AG10803 (cell line): ENCODE results near the gene RAPGEF5.

Experiments used
- DNase-seq: peaks from one replicate; pipeline ENCODE4 v3.0.0; 2010; ENCODE audit warnings: low read depth
- H3K4me3 ChIP-seq: 2 replicates; pipeline ENCODE4 v1.5.1; 2011; ENCODE audit warnings: mild to moderate bottlenecking, low read length, control low read depth
- TF ChIP-seq, protein P1 (sequence below): conservative IDR thresholded peaks from 2 replicates; pipeline ENCODE4 v1.5.1; 2011; ENCODE audit warnings: mild to moderate bottlenecking, low read length, control low read depth, inconsistent platforms

RAPGEF5 gene

DNA sequence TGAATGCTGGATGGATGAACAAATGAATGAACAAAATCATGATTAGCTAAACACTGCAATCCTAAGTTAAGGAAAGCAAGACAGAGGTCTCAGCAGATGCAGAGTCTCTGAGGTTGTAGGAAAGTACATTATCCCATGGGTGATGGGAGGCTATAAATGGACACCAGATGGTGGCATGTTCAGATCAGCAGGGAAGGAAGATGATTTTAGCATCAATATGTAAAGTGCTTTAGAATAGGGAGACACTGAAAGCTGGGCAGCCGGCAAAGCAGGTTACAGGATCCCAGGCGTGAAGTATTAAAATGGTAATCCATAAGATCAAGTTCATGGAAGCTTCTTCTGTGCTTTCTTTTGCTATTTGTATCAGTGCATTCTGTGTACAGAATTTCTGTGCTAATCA, 7.9 kb upstream of the RAPGEF5 start:
- TF ChIP-seq, protein P1, sequence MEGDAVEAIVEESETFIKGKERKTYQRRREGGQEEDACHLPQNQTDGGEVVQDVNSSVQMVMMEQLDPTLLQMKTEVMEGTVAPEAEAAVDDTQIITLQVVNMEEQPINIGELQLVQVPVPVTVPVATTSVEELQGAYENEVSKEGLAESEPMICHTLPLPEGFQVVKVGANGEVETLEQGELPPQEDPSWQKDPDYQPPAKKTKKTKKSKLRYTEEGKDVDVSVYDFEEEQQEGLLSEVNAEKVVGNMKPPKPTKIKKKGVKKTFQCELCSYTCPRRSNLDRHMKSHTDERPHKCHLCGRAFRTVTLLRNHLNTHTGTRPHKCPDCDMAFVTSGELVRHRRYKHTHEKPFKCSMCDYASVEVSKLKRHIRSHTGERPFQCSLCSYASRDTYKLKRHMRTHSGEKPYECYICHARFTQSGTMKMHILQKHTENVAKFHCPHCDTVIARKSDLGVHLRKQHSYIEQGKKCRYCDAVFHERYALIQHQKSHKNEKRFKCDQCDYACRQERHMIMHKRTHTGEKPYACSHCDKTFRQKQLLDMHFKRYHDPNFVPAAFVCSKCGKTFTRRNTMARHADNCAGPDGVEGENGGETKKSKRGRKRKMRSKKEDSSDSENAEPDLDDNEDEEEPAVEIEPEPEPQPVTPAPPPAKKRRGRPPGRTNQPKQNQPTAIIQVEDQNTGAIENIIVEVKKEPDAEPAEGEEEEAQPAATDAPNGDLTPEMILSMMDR = no peak
- DNase-seq = no peak
- no peak overlapping the region for H3K4me3 ChIP-seq

DNA sequence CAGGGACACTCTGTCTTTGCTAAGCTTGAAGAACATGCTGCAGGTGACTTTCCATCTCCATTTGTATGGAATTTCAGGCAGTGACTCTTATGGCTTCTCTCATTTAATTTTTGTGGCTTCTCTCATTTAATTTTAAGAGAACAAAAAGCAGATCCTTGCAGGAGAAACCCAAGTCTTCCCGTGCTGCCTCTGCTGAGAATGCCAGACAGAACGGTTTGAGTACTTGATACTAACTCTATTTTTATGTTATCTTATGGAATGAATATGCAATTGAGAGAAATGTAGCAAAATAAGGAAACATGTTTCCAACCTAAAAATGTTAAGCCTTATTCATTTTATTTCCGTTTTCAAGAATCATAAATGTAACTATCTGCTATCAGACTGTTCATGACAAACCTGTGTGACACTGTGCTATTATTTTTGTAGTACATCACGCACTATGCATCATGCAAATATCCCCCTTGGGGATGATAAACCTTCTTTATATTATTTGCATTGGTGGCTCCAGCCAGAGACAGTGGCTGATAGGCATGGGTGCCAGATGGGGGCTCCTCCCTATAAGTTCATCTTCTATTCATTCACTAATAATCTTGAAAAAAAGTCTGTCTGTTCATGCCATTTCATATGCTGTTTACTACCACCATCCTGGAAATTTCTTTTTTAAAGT, 6.9 kb upstream of the RAPGEF5 start:
- DNase-seq = no peak
- no peak overlapping the region for H3K4me3 ChIP-seq

DNA sequence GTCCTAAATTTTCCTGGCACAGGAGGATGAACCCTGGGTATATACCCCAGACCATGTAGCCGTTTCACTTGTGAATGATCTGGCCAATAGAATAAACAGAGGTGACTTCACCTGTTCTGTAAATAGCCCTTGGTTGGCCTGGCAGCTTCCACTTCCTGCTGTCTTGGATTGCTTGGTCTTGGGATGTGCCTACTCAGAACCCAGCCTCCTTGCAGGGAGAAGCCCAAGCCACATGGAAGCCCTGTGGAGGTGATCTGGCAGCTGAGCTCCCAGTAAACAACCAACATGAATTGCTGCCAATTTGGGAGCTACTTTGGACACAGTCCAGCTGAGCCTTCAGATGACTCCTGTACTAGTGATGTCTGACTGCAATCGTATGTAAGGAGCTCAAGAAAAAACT, 4.8 kb upstream of the RAPGEF5 start:
- TF ChIP-seq, protein P1 = no peak
- DNase-seq = no peak
- H3K4me3 ChIP-seq = no peak overlapping the region

More for the DNA sequence above, 6.9 kb upstream of the RAPGEF5 start:
- TF ChIP-seq, protein P1 = no peak

DNA sequence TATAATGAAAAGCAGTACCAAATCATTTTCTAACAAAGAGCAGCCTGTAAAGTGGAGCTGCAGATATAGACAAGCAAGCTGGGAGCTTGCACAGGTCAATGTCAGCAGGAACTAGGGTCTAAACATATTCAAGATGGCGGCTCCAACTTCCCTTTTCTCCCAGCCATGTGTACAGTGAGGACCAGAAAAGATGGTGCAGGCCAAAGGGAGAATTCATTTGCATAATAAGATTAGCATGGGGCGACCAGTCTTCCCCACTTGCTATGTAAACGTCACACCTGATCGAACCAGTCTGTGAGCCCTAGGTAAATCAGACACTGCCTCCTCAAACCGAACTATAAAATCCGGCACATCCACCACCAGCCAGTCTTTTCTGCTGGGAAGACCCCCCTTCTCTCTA, 4.4 kb upstream of the RAPGEF5 start:
- TF ChIP-seq, protein P1 = no peak
- no peak overlapping the region for H3K4me3 ChIP-seq
- DNase-seq = no peak

DNA sequence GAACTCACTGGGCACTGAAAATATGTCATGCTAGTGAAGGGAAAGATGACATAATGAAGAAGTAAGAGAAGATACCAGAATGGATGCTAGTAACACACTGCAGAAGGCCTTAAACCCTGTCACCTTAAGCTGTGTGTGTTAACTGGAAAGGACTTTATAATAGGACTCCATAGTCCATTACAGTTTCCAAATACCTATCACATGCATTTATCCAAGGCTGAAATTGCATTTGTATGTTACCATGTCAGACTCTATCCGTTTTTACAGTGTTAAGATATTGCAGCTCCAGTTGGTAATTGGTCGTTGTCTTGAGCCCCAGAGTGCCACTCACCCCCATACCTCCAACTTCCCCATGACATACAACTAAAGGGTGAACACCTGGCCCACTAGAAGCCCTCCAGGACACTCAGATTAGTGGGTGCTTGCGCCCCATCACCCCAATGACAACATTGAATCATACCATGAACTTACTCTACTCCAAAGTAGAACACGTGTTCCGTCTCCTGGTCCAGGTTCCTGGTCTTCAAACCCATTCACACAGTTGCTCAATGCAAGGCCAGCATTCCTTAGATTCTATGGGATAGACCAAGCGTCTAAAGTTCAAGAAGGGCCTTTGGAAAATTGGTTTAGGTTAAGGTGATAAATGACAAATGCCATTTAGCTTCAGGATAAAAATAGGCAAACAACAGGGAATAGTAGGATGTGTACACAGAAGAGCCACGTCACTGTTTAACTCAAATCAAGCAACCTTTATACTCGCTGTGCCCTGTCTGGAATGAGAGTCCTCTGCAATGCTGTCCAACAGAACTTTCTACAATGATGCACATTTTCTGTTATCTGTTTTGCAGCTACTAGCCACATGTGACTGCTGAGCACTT, 2.1 kb upstream of the RAPGEF5 start:
- no peak overlapping the region for H3K4me3 ChIP-seq
- DNase-seq = no peak
- TF ChIP-seq, protein P1 = no peak

DNA sequence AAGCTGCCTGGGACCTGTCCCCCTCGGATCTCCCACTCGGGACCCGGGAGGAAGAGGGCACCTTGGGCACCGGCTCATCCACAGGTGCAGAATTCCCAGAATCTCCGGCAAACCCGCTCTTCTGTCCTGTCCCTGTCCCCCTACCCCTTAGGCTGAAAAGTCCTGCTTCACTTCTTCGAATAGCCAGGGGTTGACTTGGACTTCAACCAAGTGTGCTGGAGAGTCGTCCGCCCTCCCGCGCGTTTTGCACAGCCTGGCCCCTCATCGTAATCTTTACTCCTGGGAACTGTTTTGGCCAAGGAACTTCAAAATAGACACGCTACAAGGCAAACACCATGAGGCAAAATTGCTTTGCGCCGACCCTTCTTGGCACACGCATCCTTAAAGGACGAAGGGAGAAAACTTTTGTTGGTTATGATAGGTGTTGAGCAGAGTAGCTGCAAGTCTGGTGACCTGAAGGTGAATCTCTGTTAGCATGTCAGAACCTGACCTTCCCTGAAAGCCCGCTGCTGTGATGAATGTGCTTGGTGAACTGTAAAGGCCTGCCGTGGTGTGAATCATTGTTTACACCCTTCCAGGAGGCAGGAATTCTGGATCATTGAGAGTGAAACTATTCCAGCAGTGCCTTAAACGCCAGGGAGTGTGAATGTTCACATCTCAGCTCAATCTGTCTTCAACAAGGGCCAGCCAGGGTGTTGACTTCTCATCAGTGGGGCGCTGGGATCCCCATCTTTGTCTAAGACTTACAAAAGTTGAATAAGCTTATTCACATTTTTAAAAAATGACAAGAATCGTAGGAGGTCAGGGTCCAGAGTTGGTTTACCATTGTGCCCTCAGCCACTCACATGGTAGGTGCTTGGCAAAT, 589 bp upstream of the RAPGEF5 start:
- H3K4me3 ChIP-seq = peak overlapping the region; percentile 39
- TF ChIP-seq, protein P1 = no peak

More for the DNA sequence above, 589 bp upstream of the RAPGEF5 start:
- DNase-seq = no peak
